ENCODE results near the gene ZNF611.
"Not testable (repeated sequence)": the region's sequence is repeated elsewhere in the genome, so short reads cannot be mapped to it uniquely, and the experiment has no call there.

Gene ZNF611

DNA sequence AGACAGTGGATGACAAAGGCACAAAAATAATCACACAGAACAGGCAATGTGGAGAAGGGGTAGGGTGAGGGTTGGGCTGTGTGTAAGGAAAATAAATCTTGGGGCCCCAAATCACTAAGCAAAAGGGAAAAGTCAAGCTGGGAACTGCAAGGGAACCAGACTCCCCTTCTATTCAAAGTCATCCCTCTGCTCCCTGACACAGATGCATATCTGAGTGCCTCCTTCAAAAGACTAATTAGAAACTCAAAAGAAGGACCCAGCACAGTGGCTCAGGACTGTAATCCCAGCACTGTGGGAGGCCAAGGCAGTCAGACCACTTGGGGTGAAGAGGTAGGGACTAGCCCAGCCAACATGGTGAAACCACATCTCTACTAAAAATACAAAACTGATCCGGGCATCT lies 18.3 kb downstream of the ZNF611 start:
- Histone ChIP-seq H3K27ac (no peak overlapping the region), H3K4me3 (ENCODE audit: low read depth, low read length) (no peak overlapping the region), H3K36me3 (peaks cover 13% of the 10 kb centered on the region), H3K9me3 (ENCODE audit: severe bottlenecking) (peaks cover 6% of the 10 kb centered on the region), H3K27me3 (ENCODE audit: insufficient read depth, low read depth, severe bottlenecking) (no peaks in the 10 kb centered on the region)
- TF ChIP-seq, protein P1, sequence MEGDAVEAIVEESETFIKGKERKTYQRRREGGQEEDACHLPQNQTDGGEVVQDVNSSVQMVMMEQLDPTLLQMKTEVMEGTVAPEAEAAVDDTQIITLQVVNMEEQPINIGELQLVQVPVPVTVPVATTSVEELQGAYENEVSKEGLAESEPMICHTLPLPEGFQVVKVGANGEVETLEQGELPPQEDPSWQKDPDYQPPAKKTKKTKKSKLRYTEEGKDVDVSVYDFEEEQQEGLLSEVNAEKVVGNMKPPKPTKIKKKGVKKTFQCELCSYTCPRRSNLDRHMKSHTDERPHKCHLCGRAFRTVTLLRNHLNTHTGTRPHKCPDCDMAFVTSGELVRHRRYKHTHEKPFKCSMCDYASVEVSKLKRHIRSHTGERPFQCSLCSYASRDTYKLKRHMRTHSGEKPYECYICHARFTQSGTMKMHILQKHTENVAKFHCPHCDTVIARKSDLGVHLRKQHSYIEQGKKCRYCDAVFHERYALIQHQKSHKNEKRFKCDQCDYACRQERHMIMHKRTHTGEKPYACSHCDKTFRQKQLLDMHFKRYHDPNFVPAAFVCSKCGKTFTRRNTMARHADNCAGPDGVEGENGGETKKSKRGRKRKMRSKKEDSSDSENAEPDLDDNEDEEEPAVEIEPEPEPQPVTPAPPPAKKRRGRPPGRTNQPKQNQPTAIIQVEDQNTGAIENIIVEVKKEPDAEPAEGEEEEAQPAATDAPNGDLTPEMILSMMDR (IDR thresholded peaks at IDR 0.05; ENCODE audit: low read depth, low read length), result no peak
- DNase-seq, result no peak

DNA sequence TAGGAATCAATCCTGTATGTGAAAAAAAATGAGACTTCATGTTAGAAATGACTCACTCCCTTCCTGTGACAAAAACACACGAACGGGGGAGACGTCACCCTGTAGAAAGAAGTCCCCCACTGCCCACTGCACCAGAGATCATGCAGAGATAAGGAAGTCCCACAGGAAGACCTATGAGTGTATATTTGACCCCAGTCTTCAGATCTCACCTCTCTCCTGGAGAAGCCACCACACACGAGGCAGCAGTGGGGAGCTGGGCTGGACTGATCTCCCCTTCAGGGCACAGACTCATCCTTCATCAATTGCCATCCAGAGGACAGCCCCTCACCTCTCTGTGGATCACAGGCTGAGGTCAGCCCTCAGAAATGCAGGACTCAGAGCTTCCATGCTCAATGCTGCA lies 18.9 kb downstream of the ZNF611 start:
- H3K27ac ChIP-seq; H3K27me3 ChIP-seq (ENCODE audit: insufficient read depth, low read depth, severe bottlenecking); H3K4me3 ChIP-seq (ENCODE audit: low read depth, low read length); H3K9me3 ChIP-seq (ENCODE audit: severe bottlenecking); DNase-seq: not testable (repeated sequence)
- peaks cover 14% of the 10 kb centered on the region for H3K36me3 ChIP-seq

DNA sequence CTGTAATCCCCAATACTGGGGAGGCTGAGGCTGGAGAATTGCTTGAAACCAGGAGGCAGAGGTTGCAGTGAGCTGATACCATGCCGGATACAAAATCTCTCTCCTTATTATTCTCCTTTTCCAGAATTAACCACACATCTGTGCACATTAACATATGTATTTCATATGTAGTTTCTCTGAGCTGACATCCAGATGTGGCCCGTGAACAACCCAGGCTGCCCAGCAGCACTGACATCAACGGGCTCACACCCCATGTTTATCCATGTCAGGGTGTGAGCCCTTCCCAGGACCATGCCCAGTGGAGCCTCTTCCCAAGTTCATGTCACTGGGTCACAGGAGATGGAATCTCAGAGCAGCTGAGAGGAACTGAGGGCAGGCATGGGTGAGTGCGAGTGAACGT lies 19.5 kb downstream of the ZNF611 start:
- not testable (repeated sequence) for H3K27ac ChIP-seq; H3K9me3 ChIP-seq (ENCODE audit: severe bottlenecking); DNase-seq; H3K27me3 ChIP-seq (ENCODE audit: insufficient read depth, low read depth, severe bottlenecking); H3K4me3 ChIP-seq (ENCODE audit: low read depth, low read length)
- H3K36me3 ChIP-seq, result peaks cover 14% of the 10 kb centered on the region

DNA sequence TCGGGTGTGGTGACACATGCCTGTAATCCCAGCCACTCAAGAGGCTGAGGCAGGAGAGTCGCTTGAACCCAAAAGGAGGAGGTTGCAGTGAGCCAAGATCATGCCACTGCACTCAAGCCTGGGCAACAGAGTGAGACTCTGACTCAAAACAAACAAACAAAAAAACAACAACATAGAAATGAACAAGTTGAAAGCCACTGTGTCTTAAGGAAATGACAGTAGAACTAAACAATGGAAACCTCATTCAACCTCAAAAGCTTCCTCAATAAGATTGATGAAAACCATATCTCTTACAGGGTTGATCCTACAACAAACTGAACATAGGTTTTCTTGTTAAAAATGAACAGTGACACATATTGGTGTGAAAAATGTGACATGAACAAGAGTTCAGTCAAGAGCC lies 21.8 kb downstream of the ZNF611 start:
- not testable (repeated sequence) for H3K9me3 ChIP-seq (ENCODE audit: severe bottlenecking); DNase-seq; H3K27ac ChIP-seq; H3K27me3 ChIP-seq (ENCODE audit: insufficient read depth, low read depth, severe bottlenecking); H3K4me3 ChIP-seq (ENCODE audit: low read depth, low read length)
- peaks cover 17% of the 10 kb centered on the region for H3K36me3 ChIP-seq

DNA sequence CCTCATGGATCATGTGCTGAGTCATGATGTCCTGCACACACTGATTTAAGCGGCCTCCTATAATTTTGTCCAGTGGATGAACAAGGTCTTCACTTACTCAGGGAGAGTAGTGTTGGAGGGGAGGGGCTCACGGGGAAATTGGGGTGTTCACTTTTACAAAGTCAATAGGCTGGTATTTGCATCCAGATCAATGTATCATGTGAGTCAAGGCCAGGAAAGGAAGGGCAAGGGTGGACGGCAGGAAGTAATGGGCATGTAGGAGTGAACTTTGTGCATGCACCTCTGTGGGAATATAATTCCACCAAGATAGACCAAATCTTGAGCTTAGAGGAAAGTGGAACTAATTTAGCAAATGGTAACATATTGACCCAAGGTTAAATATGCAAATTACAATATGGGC lies 23.2 kb downstream of the ZNF611 start:
- H3K9me3 ChIP-seq (ENCODE audit: severe bottlenecking); H3K27ac ChIP-seq; DNase-seq; H3K4me3 ChIP-seq (ENCODE audit: low read depth, low read length); H3K27me3 ChIP-seq (ENCODE audit: insufficient read depth, low read depth, severe bottlenecking): not testable (repeated sequence)
- H3K36me3 ChIP-seq, result peaks cover 17% of the 10 kb centered on the region

DNA sequence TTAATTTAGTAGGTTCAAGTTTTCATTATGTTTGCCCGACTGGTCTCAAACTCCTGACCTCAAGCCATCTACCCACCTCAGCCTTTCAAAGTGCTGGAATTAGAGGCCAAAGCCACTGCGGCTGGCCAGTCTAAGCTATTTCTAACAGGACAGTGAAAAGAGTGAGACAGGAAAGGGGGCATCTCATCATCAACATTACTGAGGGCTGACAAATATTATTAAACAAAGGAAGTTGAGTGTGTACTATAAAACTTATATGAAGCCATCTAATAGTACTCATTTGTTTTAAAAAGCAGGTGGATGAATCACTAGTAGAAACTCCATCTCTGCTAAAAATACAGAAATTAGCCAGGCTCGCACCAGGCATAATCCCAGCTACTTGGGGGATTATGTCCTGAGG lies 24.3 kb downstream of the ZNF611 start:
- peaks cover 23% of the 10 kb centered on the region for H3K36me3 ChIP-seq

DNA sequence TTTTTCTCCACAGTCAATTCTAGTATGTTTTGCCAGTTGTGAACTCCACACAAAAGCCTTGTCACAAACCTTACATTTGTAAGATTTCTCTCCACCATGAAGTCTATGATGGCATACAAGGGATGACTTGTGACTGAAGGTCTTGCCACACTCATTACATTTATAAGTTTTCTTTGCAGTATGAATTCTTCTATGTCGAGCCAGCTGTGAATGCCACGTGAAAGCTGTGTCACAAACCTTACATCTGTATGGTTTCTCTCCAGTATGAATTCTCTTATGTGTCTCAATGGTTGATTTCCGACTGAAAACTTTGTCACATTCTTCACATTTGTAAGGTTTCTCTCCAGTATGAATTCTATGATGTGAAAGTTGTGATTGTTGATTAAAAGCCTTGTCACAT lies 29.2 kb downstream of the ZNF611 start:
- not testable (repeated sequence) for H3K27ac ChIP-seq; DNase-seq; H3K9me3 ChIP-seq (ENCODE audit: severe bottlenecking); H3K27me3 ChIP-seq (ENCODE audit: insufficient read depth, low read depth, severe bottlenecking); H3K4me3 ChIP-seq (ENCODE audit: low read depth, low read length)
- peaks cover 24% of the 10 kb centered on the region for H3K36me3 ChIP-seq

More for the DNA sequence above, 24.3 kb downstream of the ZNF611 start:
- no peak overlapping the region for H3K4me3 ChIP-seq (ENCODE audit: low read depth, low read length)
- no peaks in the 10 kb centered on the region for H3K27me3 ChIP-seq (ENCODE audit: insufficient read depth, low read depth, severe bottlenecking)
- H3K27ac ChIP-seq, result no peak overlapping the region
- peaks cover 3% of the 10 kb centered on the region for H3K9me3 ChIP-seq (ENCODE audit: severe bottlenecking)
- TF ChIP-seq, protein P1 (IDR thresholded peaks at IDR 0.05; ENCODE audit: low read depth, low read length), result no peak
- DNase-seq, result no peak

DNA sequence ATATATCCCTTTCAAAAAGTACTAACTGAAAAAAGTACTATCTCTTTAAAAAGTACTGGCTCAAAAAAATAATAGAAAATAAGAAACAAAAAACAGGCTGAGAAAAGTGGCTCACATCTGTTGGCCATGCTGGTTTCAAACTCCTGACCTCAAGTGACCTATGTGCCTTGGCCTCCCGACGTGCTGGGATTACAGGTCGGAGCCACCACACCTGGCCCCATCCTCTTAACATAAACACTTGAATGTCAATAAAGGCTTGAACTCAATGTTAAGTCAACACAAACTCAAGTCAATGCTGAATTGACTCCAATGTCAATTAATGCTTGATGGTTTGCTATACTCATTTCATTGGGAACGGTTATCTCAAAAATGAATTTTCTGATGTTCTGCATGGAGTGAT lies 30.9 kb downstream of the ZNF611 start:
- Histone ChIP-seq H3K9me3 (ENCODE audit: severe bottlenecking) (peaks cover 3% of the 10 kb centered on the region), H3K27me3 (ENCODE audit: insufficient read depth, low read depth, severe bottlenecking) (no peaks in the 10 kb centered on the region), H3K36me3 (peaks cover 24% of the 10 kb centered on the region), H3K4me3 (ENCODE audit: low read depth, low read length) (no peak overlapping the region), H3K27ac (no peak overlapping the region)
- TF ChIP-seq, protein P1 (IDR thresholded peaks at IDR 0.05; ENCODE audit: low read depth, low read length), result no peak
- no peak for DNase-seq

All from WERI-Rb-1 (cell line).